GDM1 (cell line): ENCODE data around the gene TTC38.

ENCODE experiments used
- DNase-seq: peaks from one replicate; lab custom pipeline; 2025; lab: John Stamatoyannopoulos, UW

The TTC38 gene

DNA sequence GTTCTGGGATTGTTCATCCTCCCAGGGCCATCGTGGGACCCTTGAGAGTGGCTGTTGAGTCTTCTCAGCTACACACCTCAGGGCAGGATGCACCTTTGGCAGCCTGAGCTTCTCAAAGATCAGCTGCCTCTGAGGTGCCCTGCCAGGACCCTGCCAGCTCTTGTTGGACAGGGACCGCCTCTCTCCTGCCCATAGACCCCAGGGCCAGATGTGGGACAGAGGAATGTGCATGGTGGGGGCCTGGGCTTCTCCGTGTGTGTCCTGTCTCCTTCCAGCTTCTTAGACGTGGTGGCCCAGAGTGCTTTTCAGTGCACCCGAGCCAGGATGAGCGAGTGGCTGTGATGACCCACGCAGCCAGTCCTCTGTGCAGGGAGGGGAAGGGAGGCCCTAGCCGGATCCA is 61.8 kb downstream of the TTC38 start:
- no peak for DNase-seq

- no peak for DNase-seq
These were observed 62.6 kb downstream of the TTC38 start for GRCh38 chr22:46330426-46330825.

DNA sequence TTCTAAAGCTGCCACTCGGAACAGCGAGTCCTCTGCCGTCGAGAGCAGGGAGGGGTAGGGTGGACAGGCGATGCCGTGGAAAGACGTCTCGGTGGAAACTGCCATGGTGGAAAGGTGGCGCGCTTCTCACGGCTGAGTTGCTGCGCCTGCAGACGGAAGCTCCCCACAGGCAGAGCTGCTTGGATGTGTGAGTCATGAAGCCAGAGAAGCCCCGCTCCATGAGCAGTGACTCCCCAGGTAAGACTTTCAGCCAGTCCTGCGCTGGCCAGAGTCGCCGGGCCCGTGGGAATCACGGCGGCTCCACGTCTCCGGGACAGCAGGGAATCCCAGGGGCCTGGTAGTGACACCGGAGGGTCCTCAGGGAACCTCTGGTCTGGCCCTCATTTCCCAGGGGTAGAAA is 63.7 kb downstream of the TTC38 start:
- no peak for DNase-seq

DNA sequence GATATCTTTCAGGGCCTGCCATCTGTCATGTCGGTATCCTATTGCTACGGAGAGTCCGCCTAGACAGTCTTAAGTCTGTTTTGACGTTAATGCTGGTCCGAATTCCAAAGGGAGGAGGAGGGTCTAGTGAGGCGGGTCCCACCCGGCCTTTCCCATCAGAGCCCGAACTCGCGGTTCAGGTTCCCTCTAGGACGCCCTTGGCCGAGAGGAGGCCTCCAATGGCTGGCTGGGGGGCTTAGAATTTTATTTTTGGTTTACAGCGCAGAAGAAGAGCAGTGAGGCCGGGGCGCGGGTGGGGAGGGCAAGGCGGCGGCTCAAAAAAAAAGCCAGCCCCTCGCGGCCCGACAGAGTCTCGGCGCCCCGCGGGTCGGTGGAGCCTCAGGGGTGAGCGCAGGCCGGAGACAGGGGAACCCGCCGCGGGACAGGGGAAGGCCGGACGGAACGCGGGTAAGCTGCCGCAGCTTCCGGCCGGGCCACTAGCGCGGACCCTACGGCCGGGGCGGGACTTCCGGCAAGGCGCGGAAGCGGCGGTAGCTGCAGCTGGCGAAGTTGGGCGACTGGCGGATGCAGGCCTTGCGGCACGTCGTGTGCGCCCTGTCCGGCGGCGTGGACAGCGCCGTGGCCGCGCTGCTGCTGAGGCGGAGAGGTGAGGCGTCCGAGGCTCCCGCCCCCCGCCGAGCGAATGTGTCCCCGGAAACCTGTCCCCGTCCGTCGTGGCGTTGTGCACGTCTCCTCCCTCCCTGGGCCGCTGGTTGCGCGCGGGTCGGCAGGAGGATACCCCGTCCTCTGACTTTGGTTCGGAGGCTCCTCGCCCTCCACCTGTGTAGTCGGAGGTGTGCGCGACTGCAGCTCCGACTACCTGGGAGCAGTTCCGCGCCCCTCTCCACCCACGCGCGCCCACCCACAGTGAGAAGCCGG is 67.7 kb downstream of the TTC38 start, which contains the start of gene TRMU:
TRMU (plus strand) TSS at position 514 of the 918 bp plus-strand sequence; CDS start at position 565, 51 bp downstream.
- peak; percentile 76 for DNase-seq

DNA sequence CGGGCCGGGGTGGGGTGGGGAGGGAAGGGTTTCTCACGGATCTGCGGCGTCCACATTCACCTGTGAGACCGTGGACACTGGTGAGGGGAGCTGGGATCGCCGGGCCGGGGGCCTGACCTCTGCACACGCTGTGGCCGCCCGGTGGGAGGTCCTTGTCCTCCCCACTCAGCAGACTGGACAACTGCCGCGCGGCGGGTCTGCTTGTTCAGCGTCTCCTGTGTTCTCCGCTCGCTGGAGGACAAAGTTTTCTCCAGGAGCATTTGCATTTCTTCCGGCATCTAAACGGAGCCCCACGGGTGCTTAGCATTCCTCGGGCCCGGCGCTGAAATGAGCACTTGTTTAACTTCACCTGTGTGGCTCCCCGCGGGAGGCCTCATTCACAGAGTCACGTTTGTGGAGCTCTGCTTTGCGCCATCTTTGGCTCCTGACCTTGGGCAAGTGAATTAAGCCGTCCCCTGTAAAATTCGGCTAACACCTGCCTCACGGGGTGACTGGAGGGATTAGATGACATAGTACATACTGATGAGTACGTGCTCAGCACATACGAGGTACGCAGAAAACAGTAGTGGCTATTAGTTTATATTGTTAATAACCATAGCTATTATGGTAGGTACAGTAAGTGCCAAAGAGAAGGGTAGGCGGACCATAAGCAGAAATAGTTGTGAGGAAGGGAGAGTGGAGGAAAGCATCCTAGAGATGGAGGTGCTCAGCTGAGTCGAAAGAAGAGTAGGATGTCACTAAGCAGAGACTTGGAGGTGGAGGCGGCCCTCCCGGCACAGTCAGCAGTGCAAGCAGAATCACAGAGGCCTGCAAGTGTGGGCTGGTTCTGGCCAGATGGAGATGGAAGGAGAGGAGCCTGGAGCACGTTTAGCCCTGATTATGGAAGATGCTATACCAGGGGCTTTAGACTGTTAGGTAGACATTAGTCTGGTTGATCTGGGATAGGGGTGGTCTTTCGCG is 68.6 kb downstream of the TTC38 start:
- DNase-seq, result no peak

DNA sequence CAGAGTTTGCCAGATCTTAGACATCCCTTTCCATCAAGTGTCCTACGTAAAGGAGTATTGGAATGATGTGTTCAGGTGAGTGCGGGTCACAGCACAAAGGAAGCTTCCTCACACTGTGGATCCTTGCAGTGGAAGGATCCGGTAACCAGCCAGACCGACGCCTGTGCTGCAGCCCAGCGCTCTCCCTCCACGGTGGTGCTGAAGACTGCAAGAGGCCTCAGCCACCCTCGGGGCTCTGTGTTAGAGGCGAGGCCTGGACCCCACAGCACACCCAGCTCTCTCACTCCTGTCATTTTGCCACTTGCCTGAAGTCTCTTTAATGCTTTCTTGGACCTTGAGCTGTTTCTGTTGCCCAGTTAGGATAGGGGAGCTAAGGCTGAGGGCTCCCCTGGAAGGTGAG is 70.1 kb downstream of the TTC38 start:
- no peak for DNase-seq

GRCh38 chr22:46338636-46339035 is 70.8 kb downstream of the TTC38 start:
- no peak for DNase-seq

DNA sequence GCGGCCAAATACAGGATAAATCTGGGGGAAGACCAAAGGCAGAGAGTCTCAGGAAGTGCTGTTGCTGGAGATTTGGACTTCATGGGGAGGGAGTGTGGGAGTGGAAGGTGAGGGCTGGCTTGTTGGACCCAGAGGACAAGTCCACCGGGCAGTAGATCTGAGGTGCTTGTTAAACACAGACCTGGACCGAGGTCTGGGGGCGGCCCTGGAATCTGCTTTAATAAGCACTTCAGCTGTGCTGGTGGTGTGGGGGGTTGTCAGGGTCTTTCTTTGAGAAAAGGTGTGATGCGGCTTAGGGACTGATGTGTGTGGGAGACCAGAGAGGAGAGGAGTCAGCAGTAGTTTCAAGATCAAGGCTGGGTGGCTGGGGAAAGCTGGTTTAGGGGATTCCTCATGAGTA is 72.1 kb downstream of the TTC38 start:
- no peak for DNase-seq

DNA sequence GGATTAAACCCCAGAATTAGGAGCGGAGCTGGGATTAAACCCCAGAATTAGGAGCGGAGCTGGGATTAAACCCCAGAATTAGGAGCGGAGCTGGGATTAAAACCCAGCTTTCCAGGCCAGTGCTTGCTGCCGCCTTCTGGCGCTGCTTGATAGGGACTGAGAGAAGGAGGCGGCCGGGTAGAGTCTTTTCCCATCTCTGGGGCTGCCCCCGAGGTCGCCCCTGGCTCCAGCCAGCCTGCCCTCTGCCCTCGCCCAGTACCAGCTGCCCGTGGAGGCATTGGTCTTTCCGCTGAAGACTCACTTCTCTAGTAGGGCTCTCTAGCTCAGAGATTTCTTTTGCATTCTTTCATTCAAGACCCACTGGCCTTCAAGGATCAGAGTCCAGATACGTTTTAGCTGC is 72.9 kb downstream of the TTC38 start:
- DNase-seq, result no peak
